Astrocyte (in vitro differentiated cells and primary cell): Measurements from ENCODE around the gene GFRA4.

Source experiments
- EZH2 ChIP-seq: IDR thresholded peaks from 2 replicates; pipeline ENCODE4 v1.6.1; 2012; ENCODE audit warnings: mild to moderate bottlenecking, low read length, inconsistent platforms; ENCODE audit not compliant: insufficient read depth
- TF ChIP-seq, protein P1 (sequence below): IDR thresholded peaks from 2 replicates; pipeline ENCODE4 v1.5.1; 2011; ENCODE audit warnings: low read depth, mild to moderate bottlenecking, inconsistent platforms, low read length, moderate library complexity; ENCODE audit not compliant: insufficient read depth

DNA sequence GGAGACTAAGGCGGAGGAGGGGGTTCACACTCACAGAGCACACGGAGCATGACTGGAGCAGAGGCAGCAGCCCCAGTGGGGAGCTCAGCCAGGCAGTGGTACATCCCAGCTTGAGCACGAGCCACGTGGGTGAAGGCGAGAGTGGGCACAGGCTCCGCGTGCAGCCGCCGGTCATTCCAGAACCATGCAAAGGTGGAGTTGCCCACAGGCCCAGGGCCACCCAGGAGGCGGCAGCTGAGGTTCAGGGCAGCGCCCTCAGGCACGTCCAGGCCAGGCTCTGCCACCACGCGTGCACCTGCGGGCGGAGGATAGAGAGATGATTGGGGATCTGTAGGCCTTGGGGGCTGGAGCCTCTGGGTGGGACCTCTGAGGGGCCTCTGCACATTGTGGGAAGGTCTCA, 28.1 kb upstream of the GFRA4 start:
- no peak for TF ChIP-seq EZH2
- TF ChIP-seq, protein P1, sequence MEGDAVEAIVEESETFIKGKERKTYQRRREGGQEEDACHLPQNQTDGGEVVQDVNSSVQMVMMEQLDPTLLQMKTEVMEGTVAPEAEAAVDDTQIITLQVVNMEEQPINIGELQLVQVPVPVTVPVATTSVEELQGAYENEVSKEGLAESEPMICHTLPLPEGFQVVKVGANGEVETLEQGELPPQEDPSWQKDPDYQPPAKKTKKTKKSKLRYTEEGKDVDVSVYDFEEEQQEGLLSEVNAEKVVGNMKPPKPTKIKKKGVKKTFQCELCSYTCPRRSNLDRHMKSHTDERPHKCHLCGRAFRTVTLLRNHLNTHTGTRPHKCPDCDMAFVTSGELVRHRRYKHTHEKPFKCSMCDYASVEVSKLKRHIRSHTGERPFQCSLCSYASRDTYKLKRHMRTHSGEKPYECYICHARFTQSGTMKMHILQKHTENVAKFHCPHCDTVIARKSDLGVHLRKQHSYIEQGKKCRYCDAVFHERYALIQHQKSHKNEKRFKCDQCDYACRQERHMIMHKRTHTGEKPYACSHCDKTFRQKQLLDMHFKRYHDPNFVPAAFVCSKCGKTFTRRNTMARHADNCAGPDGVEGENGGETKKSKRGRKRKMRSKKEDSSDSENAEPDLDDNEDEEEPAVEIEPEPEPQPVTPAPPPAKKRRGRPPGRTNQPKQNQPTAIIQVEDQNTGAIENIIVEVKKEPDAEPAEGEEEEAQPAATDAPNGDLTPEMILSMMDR, result no peak
